GM18907 (cell line): ENCODE measurements around the gene CNOT8.

Experiments used
- ATAC-seq: cut with Tn5 transposase; IDR thresholded peaks from one replicate; pipeline ENCODE4 v1.9.1; 2021; ENCODE audit warnings: mild to moderate bottlenecking, moderate library complexity; ENCODE audit not compliant: unreplicated experiment

Gene CNOT8

DNA sequence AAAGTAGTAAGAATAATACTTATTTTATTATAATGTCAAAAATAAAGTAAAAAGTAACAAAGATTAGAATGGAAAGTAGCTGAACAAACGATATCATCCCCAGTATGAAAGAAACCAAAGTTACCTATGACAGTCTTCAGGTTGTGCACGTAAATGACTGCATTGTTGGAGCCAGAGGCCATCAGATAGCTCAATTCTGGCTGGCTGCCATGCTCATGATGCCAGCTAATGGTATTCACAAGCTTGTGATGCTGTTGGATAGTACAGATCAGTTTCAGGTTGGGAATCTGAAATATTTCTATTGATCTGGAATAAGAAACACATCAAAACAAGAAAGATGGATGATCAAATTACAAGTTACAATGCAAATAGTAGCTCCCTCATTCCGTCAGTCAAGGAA, 58.4 kb downstream of the CNOT8 start:
- ATAC-seq: no peak

DNA sequence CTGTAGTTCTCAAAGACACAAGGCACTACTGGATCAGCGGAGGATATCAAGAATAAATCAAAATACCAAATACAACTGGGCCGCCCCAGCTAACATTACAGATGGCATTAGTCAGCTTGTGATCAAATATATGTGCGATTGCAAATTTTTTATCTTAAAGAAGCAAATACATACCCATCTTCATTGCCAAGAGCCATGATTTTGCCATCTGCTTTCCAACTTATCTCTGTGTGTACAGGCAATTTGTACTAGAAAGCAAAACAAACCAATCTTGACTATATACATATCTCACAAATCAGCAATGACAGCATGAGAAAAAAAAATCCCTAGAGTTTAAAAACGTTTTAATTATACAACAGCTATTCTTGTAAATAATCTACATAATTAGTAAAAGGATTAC, 59.3 kb downstream of the CNOT8 start:
- ATAC-seq: no peak

DNA sequence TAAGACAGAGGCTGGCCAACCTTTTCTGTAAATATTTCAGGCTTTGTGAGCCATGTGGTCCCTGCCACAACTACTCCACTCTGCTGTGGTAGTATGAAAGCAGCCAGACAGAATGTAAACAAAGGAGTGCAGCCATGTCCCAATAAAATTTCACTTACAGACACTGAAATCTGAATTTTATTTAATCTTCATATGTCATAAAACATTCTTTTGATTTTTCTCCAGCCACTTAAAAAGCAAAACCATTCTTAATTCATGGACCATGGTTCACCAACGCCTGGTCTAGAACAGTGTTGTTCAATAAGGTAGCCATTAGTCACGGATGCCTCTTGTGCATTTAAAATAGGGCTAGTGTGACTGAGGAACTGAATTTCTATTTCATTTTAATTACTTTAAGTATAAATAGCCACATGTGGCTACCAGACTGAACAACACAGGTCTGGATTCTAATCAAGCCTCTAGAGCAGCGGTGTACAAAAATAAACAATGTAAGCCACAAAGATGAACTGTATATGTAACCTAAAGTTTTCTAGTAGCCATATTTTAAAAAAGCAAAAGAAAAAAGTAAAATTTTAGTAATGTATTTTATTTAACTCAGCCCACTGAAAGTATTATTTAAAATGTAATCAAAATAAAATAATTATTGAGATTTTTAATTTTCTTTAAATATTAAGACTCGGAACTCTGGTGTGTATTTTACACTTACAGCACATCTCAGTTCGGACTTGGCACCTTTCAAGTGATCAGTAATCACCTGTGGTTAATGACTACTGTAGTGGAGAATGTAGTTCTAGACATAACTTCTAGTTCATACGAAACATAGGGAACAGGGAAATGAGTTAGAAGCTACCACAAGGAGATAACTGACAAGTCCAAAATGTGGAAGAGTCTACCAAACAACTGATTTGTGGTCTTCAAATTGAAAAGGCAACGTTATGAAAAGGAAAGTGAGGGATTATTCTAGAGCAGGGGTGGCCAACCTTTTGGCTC, 65.3 kb downstream of the CNOT8 start:
- no peak for ATAC-seq
